ENCODE measurements around the gene PPM1G. TPM values are rescaled to one million over a fixed set of nuclear protein-coding genes. Genes with fewer than 3 reads are reported as not detected.

PPM1G gene
- total RNA-seq, 2 experiments from 2014 or later, result 179 to 181 TPM

GRCh38 chr2:27378809-27379290 lies 30.5 kb downstream of the PPM1G start:
- ChIA-PET POLR2A (interaction anchor here (0.7 to 2.4 kb wide), 3 partner anchors 7 to 303 kb away, joined by 3 to 20 read pairs (median 6); partner anchors contain the start of genes GTF3C2 and SNX17), CTCF (interaction anchor here (1.3 to 1.7 kb wide), 2 partner anchors 15 to 305 kb away, joined by 3 to 5 read pairs; no protein-coding TSS in a partner anchor)

DNA sequence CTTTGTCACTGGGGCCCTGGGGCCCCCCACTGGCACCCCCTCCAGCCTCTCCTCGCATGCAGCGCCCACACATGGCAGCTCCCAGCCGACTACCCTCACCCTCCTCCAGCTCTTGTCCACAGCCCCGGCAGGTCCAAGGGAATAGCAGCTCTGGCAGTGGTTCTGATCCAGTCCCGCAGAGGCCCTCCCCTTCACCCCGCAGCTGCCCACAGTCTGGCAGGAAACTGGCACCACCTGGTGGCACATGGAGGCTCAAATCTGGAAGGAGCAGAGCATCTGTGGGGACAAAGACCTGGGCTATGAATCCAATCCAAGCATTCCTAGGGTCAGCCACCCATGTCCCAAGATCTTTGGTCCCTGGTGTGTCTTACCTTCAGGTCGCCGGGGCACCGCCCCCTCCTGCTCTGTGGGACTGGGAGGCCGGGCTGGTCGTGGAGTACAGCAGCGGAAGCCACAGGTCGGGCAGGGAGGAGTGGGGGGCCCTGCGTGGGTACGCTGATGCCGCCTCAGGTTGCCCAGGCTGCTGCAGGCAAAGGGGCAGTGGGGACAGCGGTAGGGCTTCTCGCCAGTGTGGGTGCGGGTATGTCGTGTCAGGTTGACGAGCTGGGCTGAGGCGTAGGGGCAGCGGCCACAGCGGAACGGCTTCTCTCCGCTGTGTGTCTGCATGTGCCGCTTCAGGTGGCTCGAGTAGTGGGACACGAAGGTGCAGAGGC lies 31.1 kb downstream of the PPM1G start:
- ChIA-PET POLR2A (interaction anchor here (0.7 to 1.4 kb wide), 4 partner anchors 21 to 304 kb away, joined by 3 to 6 read pairs (median 3); partner anchors contain the start of genes GTF3C2, MPV17 and NRBP1), CTCF (interaction anchor here (0.5 kb wide), 1 partner anchor 52 kb away, joined by 3 read pairs; no protein-coding TSS in a partner anchor)

- ChIA-PET CTCF (interaction anchor here (0.5 kb wide), 1 partner anchor 53 kb away, joined by 3 read pairs; no protein-coding TSS in a partner anchor), POLR2A (interaction anchor here (0.7 to 1.4 kb wide), 2 partner anchors 51 to 55 kb away, joined by 3 read pairs; partner anchors contain the start of genes MPV17 and NRBP1)
Observed at GRCh38 chr2:27377618-27378095, 31.7 kb downstream of the PPM1G start.

- ChIA-PET CTCF (no interaction called here), POLR2A (interaction anchor here (1.4 kb wide), 1 partner anchor 54 kb away, joined by 3 read pairs; the partner anchor contains the start of gene MPV17)
Observed at GRCh38 chr2:27376866-27377617, 32.3 kb downstream of the PPM1G start.

- CTCF ChIA-PET, result no interaction called here
- POLR2A ChIA-PET, result no interaction called here
Observed at GRCh38 chr2:27376151-27376865, 33.1 kb downstream of the PPM1G start.

DNA sequence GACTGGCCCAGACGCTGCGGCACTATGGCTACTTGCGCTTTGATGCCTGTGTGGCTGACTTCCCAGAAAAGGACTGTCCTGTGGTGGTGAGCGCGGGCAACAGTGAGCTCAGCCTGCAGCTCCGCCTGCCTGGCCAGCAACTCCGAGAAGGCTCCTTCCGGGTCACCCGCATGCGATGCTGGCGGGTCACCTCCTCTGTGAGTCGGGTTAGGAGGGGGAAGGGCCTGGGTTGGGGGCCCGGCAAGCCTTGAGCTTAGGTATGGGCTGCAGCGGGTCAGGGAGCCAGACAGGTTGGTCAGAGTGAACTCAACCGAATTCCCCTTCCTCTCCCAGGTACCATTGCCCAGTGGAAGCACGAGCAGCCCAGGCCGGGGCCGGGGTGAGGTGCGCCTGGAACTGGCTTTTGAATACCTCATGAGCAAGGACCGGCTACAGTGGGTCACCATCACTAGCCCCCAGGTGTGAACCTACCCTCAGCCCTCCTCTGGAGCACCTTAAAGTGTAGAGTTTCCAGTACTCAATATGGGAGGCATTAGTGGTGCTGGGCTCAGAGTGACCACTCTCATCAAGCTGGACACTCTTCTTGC lies 33.8 kb downstream of the PPM1G start:
- ChIA-PET POLR2A (no interaction called here), CTCF (no interaction called here)

- CTCF ChIA-PET, result no interaction called here
- POLR2A ChIA-PET, result interaction anchor here (1.3 kb wide), 1 partner anchor 17 kb away, joined by 3 read pairs; the partner anchor contains the start of gene GTF3C2
Observed at GRCh38 chr2:27373567-27373966, 35.8 kb downstream of the PPM1G start.

- ChIA-PET CTCF (interaction anchor here (1.4 kb wide), 1 partner anchor 68 kb away, joined by 3 read pairs; no protein-coding TSS in a partner anchor), POLR2A (interaction anchor here (1.0 to 2.5 kb wide), 3 partner anchors 7 to 37 kb away, joined by 3 to 20 read pairs (median 3); partner anchors contain the start of genes GTF3C2, PPM1G and ZNF513)
Observed at GRCh38 chr2:27372937-27373336, 36.5 kb downstream of the PPM1G start.

DNA sequence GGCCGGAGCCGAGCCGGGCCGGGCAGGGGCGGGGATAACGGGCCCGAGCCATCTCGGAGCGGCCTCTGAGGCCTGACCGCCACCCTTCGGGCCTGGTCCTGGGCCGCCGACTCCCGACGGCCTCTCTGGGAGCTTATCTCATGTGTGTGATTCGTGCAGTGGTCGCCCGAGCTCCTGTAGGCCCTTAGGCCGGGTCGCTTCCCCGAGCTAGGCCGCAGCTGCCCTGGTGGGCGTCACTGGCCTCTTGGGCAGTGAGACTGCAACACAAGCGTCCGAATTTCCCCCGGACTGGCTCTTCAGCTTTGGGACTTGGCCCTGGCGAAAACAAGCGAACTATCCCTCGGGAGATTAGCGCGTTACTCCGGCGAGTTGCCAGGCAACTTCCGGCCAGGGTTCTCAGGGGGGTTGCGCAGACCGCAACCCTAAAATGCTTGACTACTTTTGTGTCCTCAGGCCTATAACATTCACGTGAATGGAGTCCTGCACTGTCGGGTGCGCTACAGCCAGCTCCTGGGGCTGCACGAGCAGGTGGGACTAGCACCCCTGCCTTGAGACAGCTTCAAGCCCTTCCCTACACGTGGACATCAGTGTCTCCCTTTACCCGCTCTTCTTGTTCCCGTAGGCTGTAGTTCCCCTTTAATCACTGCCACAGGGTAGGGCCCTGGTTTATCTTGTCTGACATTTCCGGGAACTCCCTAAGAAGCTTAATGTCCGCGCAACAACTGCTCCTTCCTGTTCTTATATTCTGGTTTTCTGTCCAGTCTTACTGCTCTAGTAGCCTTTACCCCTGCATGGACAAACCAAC lies 38.4 kb downstream of the PPM1G start:
- POLR2A ChIA-PET, result interaction anchor here (0.5 to 3.1 kb wide), 8 partner anchors 9 to 312 kb away, joined by 3 to 20 read pairs (median 4); partner anchors contain the start of genes ATRAID, MPV17, NRBP1 and PPM1G
- CTCF ChIA-PET, result interaction anchor here (0.9 to 2.7 kb wide), 6 partner anchors 9 to 312 kb away, joined by 3 to 11 read pairs (median 4); partner anchors contain the start of genes PPM1G and ZNF513

- ChIA-PET CTCF (interaction anchor here (0.5 to 2.7 kb wide), 10 partner anchors 9 to 90 kb away, joined by 3 to 11 read pairs (median 4); partner anchors contain the start of genes GTF3C2, PPM1G and ZNF513), POLR2A (interaction anchor here (0.8 to 3.1 kb wide), 8 partner anchors 10 to 313 kb away, joined by 3 to 20 read pairs (median 8); partner anchors contain the start of genes ATRAID, GTF3C2, MPV17 and PPM1G)
Observed at GRCh38 chr2:27370026-27370815, 39.2 kb downstream of the PPM1G start, which contains the start of the genes EIF2B4 and SNX17. EIF2B4 (minus strand) TSS chr2:27370338; CDS start chr2:27370314, 24 bp downstream. SNX17 (plus strand) TSS chr2:27370616; CDS start chr2:27370744, 128 bp downstream.

DNA sequence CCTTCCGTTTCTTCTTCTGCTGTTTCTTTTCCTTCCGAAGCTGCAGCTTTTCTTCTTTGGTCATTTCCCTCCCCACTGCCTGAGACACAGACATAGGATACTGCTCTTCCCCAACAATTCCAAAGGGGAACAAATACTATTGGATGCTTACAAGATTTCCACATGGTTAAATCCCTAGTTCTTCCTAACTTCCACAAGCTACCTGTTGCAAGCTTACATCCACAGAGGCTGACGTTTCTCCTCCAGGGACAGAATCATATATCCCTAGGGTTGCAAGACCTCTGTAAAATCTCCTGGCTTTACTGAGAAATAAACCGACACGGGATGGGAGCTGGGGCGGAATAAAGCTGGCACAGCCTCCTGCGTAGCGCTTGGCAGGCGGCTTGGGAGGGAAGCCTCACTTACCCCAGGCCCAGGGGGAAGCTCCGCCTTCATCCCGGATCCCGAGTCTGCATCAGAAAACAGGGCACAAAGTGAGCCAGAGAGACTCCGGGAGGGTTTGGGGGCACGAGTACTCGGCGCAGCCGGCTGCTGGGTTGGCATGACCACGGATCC lies 39.8 kb downstream of the PPM1G start:
- ChIA-PET POLR2A (interaction anchor here (0.5 to 3.1 kb wide), 5 partner anchors 9 to 200 kb away, joined by 3 to 13 read pairs (median 9); partner anchors contain the start of genes GTF3C2, MPV17 and ZNF513), CTCF (interaction anchor here (0.5 to 2.7 kb wide), 7 partner anchors 9 to 90 kb away, joined by 3 to 11 read pairs (median 4); partner anchors contain the start of gene GTF3C2)

GRCh38 chr2:27363933-27364332 lies 45.5 kb downstream of the PPM1G start:
- POLR2A ChIA-PET, result no interaction called here
- CTCF ChIA-PET, result interaction anchor here (1.3 kb wide), 1 partner anchor 46 kb away, joined by 3 read pairs; the partner anchor contains the start of gene PPM1G

DNA sequence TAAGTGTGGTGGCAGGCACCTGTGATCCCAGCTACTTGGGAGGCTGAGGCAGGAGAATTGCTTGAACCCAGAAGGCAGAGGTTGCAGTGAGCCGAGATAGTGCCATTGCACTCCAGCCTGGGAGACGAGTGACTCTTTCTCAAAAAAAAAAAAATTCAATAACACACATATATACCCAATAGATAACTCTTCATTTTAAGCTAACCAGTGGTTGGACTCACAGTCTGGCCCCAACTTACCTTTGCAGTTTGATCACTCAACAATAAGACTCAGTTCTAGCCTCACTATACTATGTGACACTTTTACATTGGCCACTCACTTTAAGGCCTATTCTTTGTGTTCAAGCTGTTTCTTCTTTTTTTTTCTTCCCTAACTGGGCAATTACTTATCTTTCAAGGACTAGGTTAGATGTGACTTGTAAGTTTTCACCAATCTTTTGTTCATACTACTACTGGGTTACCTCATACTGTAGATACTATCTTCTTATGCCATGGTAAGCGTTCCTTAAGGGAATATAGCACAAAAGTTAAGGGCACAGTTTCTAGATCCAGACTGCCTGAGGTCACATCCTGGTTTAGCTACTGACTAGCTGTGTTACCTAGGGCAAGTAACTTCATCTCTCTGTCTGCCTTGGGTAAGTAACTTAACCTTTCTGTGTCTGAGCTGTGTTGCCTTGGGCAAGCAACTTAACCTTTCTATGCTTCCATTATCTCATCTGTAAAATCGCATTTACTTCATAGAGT lies 46.5 kb downstream of the PPM1G start:
- POLR2A ChIA-PET, result interaction anchor here (0.6 kb wide), 1 partner anchor 232 kb away, joined by 7 read pairs; no protein-coding TSS in a partner anchor

GRCh38 chr2:27356382-27357181 lies 52.8 kb downstream of the PPM1G start, which contains the start of gene GTF3C2:
GTF3C2 (minus strand) TSS chr2:27356764; CDS start chr2:27343554, 13,210 bp downstream.
- ChIA-PET POLR2A (interaction anchor here (1.0 to 2.4 kb wide), 3 partner anchors 13 to 23 kb away, joined by 3 to 13 read pairs (median 6); partner anchors contain the start of genes EIF2B4 and SNX17), CTCF (interaction anchor here (1.2 to 2.4 kb wide), 3 partner anchors 13 to 74 kb away, joined by 3 to 11 read pairs (median 3); partner anchors contain the start of gene EIF2B4)

More for the DNA sequence above, 46.5 kb downstream of the PPM1G start:
- CTCF ChIA-PET, result interaction anchor here (1.1 kb wide), 1 partner anchor 13 kb away, joined by 3 read pairs; no protein-coding TSS in a partner anchor

Data from activated CD8-positive, alpha-beta memory T cell treated with anti-CD3 and anti-CD28 coated beads for 36 hours (primary cell).